GM12892 (cell line): ENCODE data around the gene STRIP2.
"Not testable (repeated sequence)": the region's sequence is repeated elsewhere in the genome, so short reads cannot be mapped to it uniquely, and the experiment has no call there.

Experiments
- POLR2A ChIP-seq: IDR thresholded peaks from 2 replicates; pipeline ENCODE4 v1.6.1; 2011; ENCODE audit warnings: low read depth, low read length, control low read depth
- POLR2AphosphoS5 ChIP-seq: IDR thresholded peaks from 2 replicates; pipeline ENCODE4 v1.6.1; 2011; ENCODE audit warnings: low read depth, low read length, control low read depth
- TAF1 ChIP-seq: IDR thresholded peaks from 2 replicates; pipeline ENCODE4 v1.6.1; 2011; ENCODE audit warnings: low read depth, mild to moderate bottlenecking, control low read depth, low read length, borderline replicate concordance

DNA sequence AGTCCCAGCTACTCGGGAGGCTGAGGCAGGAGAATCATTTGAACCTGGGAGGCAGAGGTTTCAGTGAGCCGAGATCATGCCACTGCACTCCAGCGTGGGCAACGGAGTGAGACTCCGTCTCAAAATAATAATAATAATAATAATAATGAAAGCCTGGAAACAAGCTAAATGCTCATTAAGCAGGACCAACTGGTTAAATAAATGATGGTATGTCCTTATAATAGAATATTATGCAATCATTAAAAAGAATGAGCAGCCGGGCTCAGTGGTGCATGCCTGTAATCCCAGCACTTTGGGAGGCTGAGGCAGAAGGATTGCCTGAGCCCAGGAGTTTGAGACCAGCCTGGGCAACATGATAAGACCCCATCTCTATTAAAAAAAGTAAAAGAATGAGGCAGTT, 47.1 kb downstream of the STRIP2 start:
- TF ChIP-seq POLR2A, POLR2AphosphoS5, TAF1: not testable (repeated sequence)
